Measurements from ENCODE around the gene ZNF823.

DNA sequence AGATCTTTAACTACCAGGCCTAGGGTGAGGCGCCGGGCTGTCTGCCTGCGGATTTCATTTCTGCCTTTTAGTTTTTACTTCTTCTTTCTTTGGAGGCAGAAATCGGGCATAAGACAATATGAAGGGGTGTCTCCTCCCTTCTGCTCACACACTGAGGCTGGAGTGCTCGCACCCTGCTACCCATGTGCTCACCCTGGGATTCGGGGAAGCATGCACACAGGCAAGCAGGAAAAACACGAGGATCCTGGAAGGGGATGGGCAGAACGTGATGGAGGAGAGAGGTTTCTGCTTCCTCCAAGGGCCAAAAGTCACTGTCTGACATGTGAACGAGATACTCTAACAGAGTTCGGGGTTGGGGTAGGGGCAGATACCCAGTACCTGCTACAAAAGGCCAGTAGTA, 28.4 kb downstream of the ZNF823 start:
- TF ChIP-seq, protein P1, sequence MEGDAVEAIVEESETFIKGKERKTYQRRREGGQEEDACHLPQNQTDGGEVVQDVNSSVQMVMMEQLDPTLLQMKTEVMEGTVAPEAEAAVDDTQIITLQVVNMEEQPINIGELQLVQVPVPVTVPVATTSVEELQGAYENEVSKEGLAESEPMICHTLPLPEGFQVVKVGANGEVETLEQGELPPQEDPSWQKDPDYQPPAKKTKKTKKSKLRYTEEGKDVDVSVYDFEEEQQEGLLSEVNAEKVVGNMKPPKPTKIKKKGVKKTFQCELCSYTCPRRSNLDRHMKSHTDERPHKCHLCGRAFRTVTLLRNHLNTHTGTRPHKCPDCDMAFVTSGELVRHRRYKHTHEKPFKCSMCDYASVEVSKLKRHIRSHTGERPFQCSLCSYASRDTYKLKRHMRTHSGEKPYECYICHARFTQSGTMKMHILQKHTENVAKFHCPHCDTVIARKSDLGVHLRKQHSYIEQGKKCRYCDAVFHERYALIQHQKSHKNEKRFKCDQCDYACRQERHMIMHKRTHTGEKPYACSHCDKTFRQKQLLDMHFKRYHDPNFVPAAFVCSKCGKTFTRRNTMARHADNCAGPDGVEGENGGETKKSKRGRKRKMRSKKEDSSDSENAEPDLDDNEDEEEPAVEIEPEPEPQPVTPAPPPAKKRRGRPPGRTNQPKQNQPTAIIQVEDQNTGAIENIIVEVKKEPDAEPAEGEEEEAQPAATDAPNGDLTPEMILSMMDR (conservative IDR thresholded peaks at IDR 0.05 in 1 of 2, IDR thresholded peaks at IDR 0.05 in 1 of 2; ENCODE audit: extremely low read depth in 1 of 2, insufficient read depth in 1 of 2, low read depth in 1 of 2, low read length in 2 of 2) = no peak
- TF ChIP-seq EZH2 (IDR thresholded peaks at IDR 0.05; ENCODE audit: borderline replicate concordance, low read length) = no peak

Measured in mammary epithelial cell (primary cell).